CD4-positive, alpha-beta T cell (primary cell): ENCODE results near the gene IVNS1ABP. TPM values are rescaled to one million over a fixed set of nuclear protein-coding genes. Genes with fewer than 3 reads are reported as not detected.

Source experiments
- ATAC-seq: fragments of 200-7000 bp; cut with Tn5 transposase; one replicate; pipeline ENCODE4 v1.10.0; 2022; ENCODE audit warnings: mild to moderate bottlenecking; ENCODE audit not compliant: poor library complexity
- CTCF ChIA-PET: fragments of 350-600 bp; sonication (Branson Sonifier 250); formaldehyde crosslinking; loops from one replicate; lab custom pipeline; 2021; ENCODE audit warnings: antibody characterized with exemption, inconsistent platforms; lab: Charles Lee
- POLR2A ChIA-PET: fragments of 350-600 bp; sonication (Branson Sonifier 250); formaldehyde crosslinking; loops from one replicate; lab custom pipeline; 2021; ENCODE audit warnings: antibody characterized with exemption, inconsistent platforms; lab: Charles Lee
- DNase-seq, 14 experiments: peaks; one replicate each; pipeline ENCODE4 v3.0.0-alpha.2; 2013 to 2020; ENCODE audit warnings: mixed read lengths in 2 of 14
- H3K27ac ChIP-seq, 2 donors: one replicate each; pipeline versions ENCODE4 v1.5.1 to v1.7.0; 2013; ENCODE audit warnings: low read length in 2 of 2, low read depth in 1 of 2, mild to moderate bottlenecking in 1 of 2
- H3K27me3 ChIP-seq, 2 experiments: 1 replicate in 1 of 2; 2 replicates in 1 of 2; pipeline versions ENCODE4 v1.6.1 to v1.7.0; 2013; ENCODE audit warnings: low read length in 2 of 2, control low read depth in 1 of 2, mild to moderate bottlenecking in 1 of 2, moderate library complexity in 1 of 2; ENCODE audit not compliant: insufficient read depth in 2 of 2, control insufficient read depth in 1 of 2
- H3K36me3 ChIP-seq: one replicate; pipeline ENCODE4 v1.6.1; 2013; ENCODE audit warnings: low read length, control low read depth; ENCODE audit not compliant: insufficient read depth
- H3K4me1 ChIP-seq: one replicate; pipeline ENCODE4 v1.6.1; 2013; ENCODE audit warnings: low read length, control low read depth; ENCODE audit not compliant: insufficient read depth
- H3K4me3 ChIP-seq: one replicate; pipeline ENCODE4 v1.5.1; 2013; ENCODE audit warnings: mild to moderate bottlenecking, low read length, moderate library complexity
- H3K9me3 ChIP-seq, 2 experiments: 1 replicate in 1 of 2; 2 replicates in 1 of 2; pipeline versions ENCODE4 v1.6.1 to v1.7.0; 2013; ENCODE audit warnings: low read length in 2 of 2, mild to moderate bottlenecking in 2 of 2, control low read depth in 1 of 2, moderate library complexity in 1 of 2; ENCODE audit not compliant: control insufficient read depth in 1 of 2, insufficient read depth in 1 of 2
- H3K27ac Mint-ChIP-seq: one replicate; pipeline ENCODE4 v1.8.0; 2020; ENCODE audit warnings: mixed read lengths
- H3K27me3 Mint-ChIP-seq: one replicate; pipeline ENCODE4 v1.8.0; 2021; ENCODE audit warnings: mixed read lengths
- H3K36me3 Mint-ChIP-seq: one replicate; pipeline ENCODE4 v1.8.0; 2021; ENCODE audit warnings: low read depth, mixed read lengths
- H3K4me1 Mint-ChIP-seq: one replicate; pipeline ENCODE4 v1.8.0; 2021; ENCODE audit warnings: low read depth, mixed read lengths
- H3K4me3 Mint-ChIP-seq: one replicate; pipeline ENCODE4 v1.8.0; 2020; ENCODE audit warnings: mild to moderate bottlenecking, mixed read lengths
- H3K9me3 Mint-ChIP-seq: one replicate; pipeline ENCODE4 v1.8.0; 2020; ENCODE audit warnings: mixed read lengths
- CTCF ChIP-seq: fragments of 200-600 bp; IDR thresholded peaks from one replicate; pipeline ENCODE4 v1.8.0; 2022; ENCODE audit warnings: antibody characterized with exemption, mild to moderate bottlenecking
- intact Hi-C, 2 experiments: fragments of 100-400 bp; cut with DNase I in 1 of 2; cut with micrococcal nuclease in 1 of 2; formaldehyde crosslinking; loops; one replicate each; pipeline versions ENCODE4 v1.15.1 to v1.9.0; 2023 to 2025; cut with DNase I, micrococcal nuclease
- total RNA-seq, 174 experiments: library from RNA in 2 of 174; stranded (reverse) in 2 of 174; gene quantifications; one replicate each; pipeline ENCODE4 v1.2.3 and lab custom pipeline; 2021 to 2026

The IVNS1ABP gene
- total RNA-seq, 2 experiments from 2014 or later = 234 to 254 TPM

DNA sequence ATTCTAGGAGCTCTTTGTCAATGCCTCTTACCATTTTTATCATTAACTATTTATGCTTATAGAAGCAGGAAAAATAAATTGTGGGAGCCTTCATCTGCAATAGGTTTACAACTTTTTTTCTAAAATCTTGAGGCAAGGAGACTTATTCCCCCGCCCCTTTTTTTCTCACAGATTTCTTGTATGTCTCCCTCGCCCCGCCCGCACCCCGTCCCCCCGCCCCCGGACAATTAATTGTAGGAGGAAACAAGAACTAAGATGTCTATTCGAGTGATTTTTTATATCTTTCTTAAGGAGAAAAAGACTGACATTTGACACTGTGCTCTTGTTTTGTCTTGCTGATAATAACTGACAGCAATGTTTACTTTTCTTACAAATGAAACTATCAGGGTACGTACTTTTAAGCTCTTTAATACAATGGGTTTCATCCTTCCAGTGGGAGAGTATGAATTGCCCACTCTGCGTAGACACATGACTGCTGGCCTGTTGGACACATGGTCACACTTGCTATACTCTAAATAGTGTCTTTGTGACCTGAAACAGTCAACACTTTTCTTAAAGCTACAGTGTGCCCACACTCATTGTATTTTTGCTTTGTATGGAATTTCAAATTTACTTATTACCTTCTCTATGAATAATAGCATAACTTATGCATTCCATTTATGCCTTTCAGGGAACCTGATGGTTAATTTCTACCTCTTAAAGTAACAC lies 1.5 kb upstream of the IVNS1ABP start:
- ATAC-seq (no peak), DNase-seq (no peak)
- Mint-ChIP-seq H3K4me3 (peak overlapping the region; percentile 95), H3K27ac (peak overlapping the region; percentile 98), H3K9me3 (no peaks in the 10 kb centered on the region), H3K27me3 (no peaks in the 10 kb centered on the region), H3K36me3 (peaks cover 32% of the 10 kb centered on the region), H3K4me1 (peaks cover 40% of the 10 kb centered on the region)
- Histone ChIP-seq H3K36me3 (no peaks in the 10 kb centered on the region), H3K27me3 (no peaks in the 10 kb centered on the region), H3K4me3 (no peak overlapping the region), H3K27ac (peak overlapping the region; percentile 98 to 100), H3K9me3 (no peaks in the 10 kb centered on the region), H3K4me1 (peaks cover 17% of the 10 kb centered on the region)
- ChIA-PET CTCF (interaction anchor here (1.1 to 3.2 kb wide), 11 partner anchors 8 to 377 kb away, joined by 3 to 26 read pairs (median 6); no protein-coding TSS in a partner anchor), POLR2A (interaction anchor here (1.0 to 4.3 kb wide), 23 partner anchors 10 to 376 kb away, joined by 3 to 69 read pairs (median 10); partner anchors contain the start of genes RNF2, SWT1 and TRMT1L)
- intact Hi-C loops = loop anchor here (1.0 to 10.0 kb wide), 10 partner anchors 20 to 1059 kb away; partner anchors contain the start of genes EDEM3 (in 1 of the 2), ODR4 (in 1 of the 2), RNF2 (in 1 of the 2) and TPR (in 1 of the 2)
- TF ChIP-seq CTCF = no peak

GRCh38 chr1:185317886-185318310 lies 855 bp upstream of the IVNS1ABP start:
- H3K9me3 Mint-ChIP-seq = no peaks in the 10 kb centered on the region
- no peaks in the 10 kb centered on the region for H3K9me3 ChIP-seq
- peaks cover 32% of the 10 kb centered on the region for H3K36me3 Mint-ChIP-seq
- peaks cover 47% of the 10 kb centered on the region for H3K4me1 Mint-ChIP-seq
- ATAC-seq (peak; percentile 55), DNase-seq (peak in 13 of 14 experiments; percentile 60 to 91 (median 70))
- H3K27me3 ChIP-seq = no peaks in the 10 kb centered on the region
- POLR2A ChIA-PET = interaction anchor here (0.8 to 4.3 kb wide), 38 partner anchors 9 to 987 kb away, joined by 3 to 69 read pairs (median 6); partner anchors contain the start of genes RNF2, SWT1 and TRMT1L
- CTCF ChIA-PET = interaction anchor here (1.1 to 3.2 kb wide), 13 partner anchors 9 to 377 kb away, joined by 3 to 26 read pairs (median 6); no protein-coding TSS in a partner anchor
- peak overlapping the region; percentile 95 for H3K4me3 Mint-ChIP-seq
- peak overlapping the region; percentile 98 to 100 for H3K27ac ChIP-seq
- H3K4me3 ChIP-seq = peak overlapping the region; percentile 88
- peaks cover 17% of the 10 kb centered on the region for H3K4me1 ChIP-seq
- H3K27me3 Mint-ChIP-seq = no peaks in the 10 kb centered on the region
- H3K27ac Mint-ChIP-seq = peak overlapping the region; percentile 98
- intact Hi-C loops = loop anchor here (1.0 to 10.0 kb wide), 14 partner anchors 21 to 1059 kb away; partner anchors contain the start of genes EDEM3 (in 1 of the 2), ODR4 (in 1 of the 2), RNF2 (in 1 of the 2) and SWT1 (in 1 of the 2)
- TF ChIP-seq CTCF = no peak
- no peaks in the 10 kb centered on the region for H3K36me3 ChIP-seq

DNA sequence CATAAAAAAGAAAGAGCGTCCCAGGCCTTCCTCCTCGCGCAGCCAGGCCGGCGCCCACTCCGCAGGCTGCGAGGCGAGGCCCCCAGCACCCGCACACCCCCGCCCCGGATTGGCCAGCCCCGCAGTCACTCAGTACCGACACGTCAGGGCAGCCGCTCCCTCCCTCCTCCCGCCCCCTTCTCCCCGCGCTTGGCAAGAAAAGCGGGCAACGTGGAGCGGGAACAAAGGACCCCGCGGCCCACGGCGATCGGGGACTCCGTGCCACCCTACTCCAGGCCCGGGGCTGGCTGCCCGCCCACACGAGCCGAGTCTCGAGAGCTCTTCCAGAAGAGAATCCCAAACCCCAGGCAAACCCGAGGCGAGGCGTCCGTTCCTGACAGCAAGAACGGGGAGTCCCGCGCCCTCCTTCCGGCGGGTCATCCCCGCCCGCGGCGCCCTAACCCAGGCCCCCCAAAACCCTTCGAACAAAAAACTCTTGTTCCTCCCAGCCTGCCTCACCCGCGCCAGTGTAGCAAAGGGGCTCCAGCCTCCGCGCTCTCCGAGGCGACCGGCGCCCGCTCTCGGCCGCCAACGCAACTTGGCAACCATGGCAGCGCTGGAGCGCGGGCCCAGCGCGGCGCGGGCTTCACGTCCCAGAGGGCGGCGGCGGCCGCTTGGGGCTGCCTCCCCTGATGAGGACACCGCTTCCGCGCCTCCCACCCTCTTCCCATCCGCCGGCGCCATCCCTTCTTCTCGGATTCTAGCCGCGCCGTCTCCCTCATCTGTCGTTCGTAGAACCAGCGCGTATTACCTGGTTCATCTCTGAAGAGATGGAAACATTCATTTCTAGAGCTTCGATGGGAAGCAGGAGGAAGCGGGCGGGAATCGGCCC lies 645 bp downstream of the IVNS1ABP start:
- POLR2A ChIA-PET = interaction anchor here (0.7 to 4.3 kb wide), 45 partner anchors 8 to 1059 kb away, joined by 3 to 69 read pairs (median 5); partner anchors contain the start of genes NIBAN1, RNF2, SWT1 and TPR
- Mint-ChIP-seq H3K9me3 (no peaks in the 10 kb centered on the region), H3K27me3 (no peaks in the 10 kb centered on the region), H3K36me3 (peaks cover 41% of the 10 kb centered on the region), H3K4me1 (peaks cover 61% of the 10 kb centered on the region), H3K4me3 (peak overlapping the region; percentile 95), H3K27ac (peak overlapping the region; percentile 98)
- no peaks in the 10 kb centered on the region for H3K36me3 ChIP-seq
- no peaks in the 10 kb centered on the region for H3K27me3 ChIP-seq
- ATAC-seq = peak; percentile 35
- intact Hi-C loops = loop anchor here (1.0 to 10.0 kb wide), 11 partner anchors 36 to 1061 kb away; partner anchors contain the start of genes EDEM3 (in 1 of the 2), ODR4 (in 1 of the 2), RNF2 (in 1 of the 2) and SWT1 (in 1 of the 2)
- H3K9me3 ChIP-seq = no peaks in the 10 kb centered on the region
- CTCF ChIA-PET = interaction anchor here (0.8 to 3.2 kb wide), 13 partner anchors 8 to 379 kb away, joined by 3 to 26 read pairs (median 6); no protein-coding TSS in a partner anchor
- peak; percentile 81 to 96 (median 88) for DNase-seq
- H3K4me1 ChIP-seq = peaks cover 17% of the 10 kb centered on the region
- H3K4me3 ChIP-seq = peak overlapping the region; percentile 88
- no peak for TF ChIP-seq CTCF
- peak overlapping the region; percentile 98 to 100 for H3K27ac ChIP-seq
